ENCODE data around the gene OBSL1.

- TF ChIP-seq CTCF (IDR thresholded peaks at IDR 0.05) (no peak), POLR2AphosphoS5 (IDR thresholded peaks at IDR 0.05) (peak; percentile 66 to 77 (median 66))
Measured at GRCh38 chr2:219597552-219598307, 26.4 kb upstream of the OBSL1 start, which contains the start of gene STK11IP.
